HFFc6 (cell line): ENCODE data around the gene RIMS4. TPM values are rescaled to one million over a fixed set of nuclear protein-coding genes. Genes with fewer than 3 reads are reported as not detected.

ENCODE experiments used
- DNase-seq: peaks from one replicate; pipeline ENCODE4 v3.0.0-alpha.2; 2018
- H3K27ac Mint-ChIP-seq: 2 replicates; pipeline ENCODE4 v1.8.0; 2020; ENCODE audit warnings: mild to moderate bottlenecking, mixed read lengths
- H3K27me3 Mint-ChIP-seq: 2 replicates; pipeline ENCODE4 v1.8.0; 2021; ENCODE audit warnings: mild to moderate bottlenecking, moderate library complexity, mixed read lengths; ENCODE audit not compliant: insufficient read depth
- H3K36me3 Mint-ChIP-seq: 2 replicates; pipeline ENCODE4 v1.8.0; 2021; ENCODE audit warnings: low read depth, mixed read lengths
- H3K4me1 Mint-ChIP-seq: 2 replicates; pipeline ENCODE4 v1.8.0; 2020; ENCODE audit warnings: low read depth, mixed read lengths
- H3K4me3 Mint-ChIP-seq: 2 replicates; pipeline ENCODE4 v1.8.0; 2020; ENCODE audit warnings: mild to moderate bottlenecking, moderate library complexity, mixed read lengths
- H3K9me3 Mint-ChIP-seq: 2 replicates; pipeline ENCODE4 v1.8.0; 2020; ENCODE audit warnings: mild to moderate bottlenecking, mixed read lengths
- CTCF ChIP-seq: fragments of 200-600 bp; sonication (generic); IDR thresholded peaks from 2 replicates; pipeline ENCODE4 v1.5.0; 2021; ENCODE audit warnings: antibody characterized with exemption, mild to moderate bottlenecking
- total RNA-seq, 6 experiments: library from RNA; stranded (reverse); fragmentation: NEBNext Ultra II Directional; extraction: Animal tissue kit (Norgen Biotek cat#: 25700); gene quantifications; 2 replicates in 1 of 6; 3 replicates in 5 of 6; pipeline ENCODE4 v1.2.3, GENCODE V29; 2021

Gene RIMS4
- total RNA-seq, 6 experiments from 2014 or later = not detected

DNA sequence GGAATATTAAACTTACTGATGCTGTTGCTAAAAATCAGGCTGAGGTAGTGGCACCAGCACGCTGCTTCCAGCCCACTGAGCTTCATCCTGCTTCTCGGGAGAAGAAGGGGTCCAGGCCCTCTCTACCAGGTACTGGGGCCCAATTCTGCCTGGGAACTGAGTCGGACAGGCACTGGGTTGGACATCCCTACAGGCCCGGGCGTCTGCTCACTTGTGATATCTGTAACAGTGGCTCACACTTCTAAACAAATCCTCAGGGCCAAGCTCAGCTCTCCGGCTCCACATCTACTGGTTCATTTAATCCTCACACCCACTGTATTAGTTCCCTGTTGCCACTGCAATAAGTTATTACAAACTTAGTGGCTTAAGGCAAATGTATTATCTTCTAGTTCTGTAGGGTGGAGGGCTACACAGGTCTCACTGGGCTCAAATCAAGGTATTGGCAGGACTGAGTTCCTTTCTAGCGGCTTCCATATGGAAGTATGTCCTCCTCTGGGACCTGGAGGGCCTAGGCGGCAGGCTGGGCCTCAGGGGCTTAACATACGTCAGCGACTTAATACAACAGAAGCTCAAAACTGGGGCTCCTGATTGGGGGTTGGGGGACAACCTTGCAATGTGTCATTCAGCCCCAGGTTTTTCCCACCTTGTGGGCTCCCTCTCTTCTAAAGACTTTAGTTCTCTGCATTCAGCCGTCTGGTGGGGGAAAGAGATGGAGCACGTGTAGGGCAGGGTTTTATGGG is 66.3 kb downstream of the RIMS4 start:
- Mint-ChIP-seq H3K4me3 (no peak overlapping the region), H3K9me3 (no peaks in the 10 kb centered on the region), H3K4me1 (peaks cover 6% of the 10 kb centered on the region; the same call in 1 of the 2 replicates), H3K27ac (no peak overlapping the region), H3K27me3 (peaks cover 28% of the 10 kb centered on the region), H3K36me3 (no peaks in the 10 kb centered on the region)
- no peak for TF ChIP-seq CTCF
- no peak for DNase-seq

- Mint-ChIP-seq H3K27ac (no peak overlapping the region), H3K9me3 (no peaks in the 10 kb centered on the region), H3K4me1 (peaks cover 6% of the 10 kb centered on the region; the same call in 1 of the 2 replicates), H3K36me3 (peaks cover 4% of the 10 kb centered on the region; the same call in 1 of the 2 replicates), H3K27me3 (peaks cover 30% of the 10 kb centered on the region), H3K4me3 (no peak overlapping the region)
- TF ChIP-seq CTCF = no peak
- no peak for DNase-seq
Measured at GRCh38 chr20:44743080-44743701, 67.2 kb downstream of the RIMS4 start.

DNA sequence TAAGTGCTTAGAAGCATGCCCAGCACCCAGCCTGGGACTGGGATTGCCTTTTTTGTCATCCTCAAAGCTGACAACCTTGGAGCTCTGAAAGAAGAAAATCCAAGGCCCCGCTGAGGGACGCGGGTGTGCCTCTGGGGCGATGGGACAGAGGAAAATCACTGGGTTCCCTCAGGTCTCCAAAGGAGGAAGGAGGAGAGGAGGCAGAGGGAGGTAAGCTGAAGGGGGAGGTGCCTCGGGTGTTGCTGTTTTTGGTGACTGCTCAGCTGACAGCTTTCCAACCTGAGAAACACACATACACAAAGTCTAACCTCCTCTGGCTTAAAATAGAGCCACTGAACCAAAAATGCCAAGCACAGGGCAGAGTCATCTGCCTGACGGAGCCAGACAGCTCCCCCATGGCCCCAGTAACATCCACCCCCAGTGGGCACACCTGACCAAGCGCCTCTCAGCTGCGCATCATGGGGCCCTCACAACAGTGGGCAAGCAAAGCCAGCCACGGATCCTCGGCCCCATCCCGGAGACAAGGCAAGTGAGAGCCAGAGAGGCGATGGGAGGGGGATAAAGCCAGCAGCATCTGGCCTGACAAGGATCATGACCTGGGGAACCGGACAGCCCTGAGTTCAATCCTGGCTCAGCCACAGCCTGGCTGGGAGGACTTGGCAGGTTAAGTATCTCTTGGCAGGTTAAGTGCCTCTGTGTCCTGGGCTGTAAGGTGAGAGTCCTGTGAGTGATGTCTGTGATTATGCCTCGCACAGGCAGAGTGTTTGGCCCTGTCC is 67.9 kb downstream of the RIMS4 start:
- DNase-seq = no peak
- no peaks in the 10 kb centered on the region for H3K9me3 Mint-ChIP-seq
- TF ChIP-seq CTCF = no peak
- H3K27me3 Mint-ChIP-seq = peaks cover 30% of the 10 kb centered on the region
- no peak overlapping the region for H3K4me3 Mint-ChIP-seq
- H3K4me1 Mint-ChIP-seq = peaks cover 4% of the 10 kb centered on the region; the same call in 1 of the 2 replicates
- H3K27ac Mint-ChIP-seq = no peak overlapping the region
- H3K36me3 Mint-ChIP-seq = peaks cover 4% of the 10 kb centered on the region; the same call in 1 of the 2 replicates

DNA sequence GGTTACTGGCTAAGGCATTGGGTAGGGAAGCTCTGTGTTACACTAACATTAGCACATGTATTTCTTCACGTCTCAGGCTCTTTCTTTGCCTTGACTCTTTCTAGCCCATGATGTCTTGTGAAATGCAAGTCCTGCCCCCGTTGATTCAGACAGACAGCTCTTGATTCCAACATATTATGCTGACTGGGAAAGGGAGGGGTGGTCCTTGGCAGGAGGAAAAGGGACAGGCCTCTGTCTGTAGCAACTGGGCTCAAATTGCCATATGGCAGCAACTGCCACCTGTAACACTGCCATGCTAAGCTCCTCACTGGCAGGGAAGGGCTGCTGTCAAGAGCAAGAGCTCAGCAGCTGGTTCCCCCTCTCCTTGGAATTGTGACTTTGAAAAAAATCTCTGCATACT is 70.4 kb downstream of the RIMS4 start:
- TF ChIP-seq CTCF = no peak
- H3K4me1 Mint-ChIP-seq = peaks cover 18% of the 10 kb centered on the region
- H3K36me3 Mint-ChIP-seq = peaks cover 11% of the 10 kb centered on the region
- H3K9me3 Mint-ChIP-seq = peaks cover 4% of the 10 kb centered on the region; the same call in 1 of the 2 replicates
- H3K4me3 Mint-ChIP-seq = no peak overlapping the region
- H3K27me3 Mint-ChIP-seq = peaks cover 28% of the 10 kb centered on the region
- H3K27ac Mint-ChIP-seq = no peak overlapping the region
- no peak for DNase-seq

DNA sequence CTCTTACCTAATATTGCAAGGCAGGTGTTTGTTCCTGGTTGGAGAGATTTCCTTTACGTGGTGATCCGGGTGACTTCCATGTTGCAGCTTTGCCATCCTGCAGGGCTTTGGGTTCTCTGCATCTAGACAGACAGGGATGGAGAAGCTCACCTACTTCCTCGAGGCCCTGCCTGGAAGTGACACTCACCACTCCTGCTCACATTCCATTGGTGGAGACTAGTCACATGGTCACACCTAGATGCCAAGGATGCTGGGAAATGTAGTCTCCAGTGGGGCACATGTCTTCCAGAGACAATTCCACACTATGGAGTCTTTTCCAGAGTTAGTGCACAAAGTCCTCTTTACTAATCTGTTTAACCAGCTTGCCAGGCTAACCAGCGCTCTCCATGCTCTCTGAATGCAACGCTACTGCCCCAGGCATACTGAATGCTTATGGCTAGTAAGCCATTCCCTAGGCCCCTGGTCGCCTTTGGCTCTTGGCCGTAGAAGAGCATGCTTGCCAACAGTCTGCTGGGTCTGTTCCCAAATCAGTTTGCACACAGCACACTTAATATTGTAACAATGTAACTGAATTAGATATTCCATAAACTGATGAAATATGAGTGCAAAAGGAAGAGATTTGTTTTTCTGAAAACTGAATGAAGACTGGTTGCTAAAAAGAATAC is 71.4 kb downstream of the RIMS4 start:
- H3K36me3 Mint-ChIP-seq = peaks cover 11% of the 10 kb centered on the region
- H3K9me3 Mint-ChIP-seq = peaks cover 4% of the 10 kb centered on the region; the same call in 1 of the 2 replicates
- peak; percentile 65 for DNase-seq
- H3K27me3 Mint-ChIP-seq = peaks cover 28% of the 10 kb centered on the region
- TF ChIP-seq CTCF = no peak
- no peak overlapping the region for H3K27ac Mint-ChIP-seq
- no peak overlapping the region for H3K4me3 Mint-ChIP-seq
- H3K4me1 Mint-ChIP-seq = peaks cover 28% of the 10 kb centered on the region
